Astrocyte of the cerebellum (primary cell): ENCODE data around the gene JARID2.

Experiments used
- DNase-seq: peaks from one replicate; pipeline ENCODE4 v3.0.0-alpha.2; 2011; ENCODE audit warnings: low read depth
- H3K4me3 ChIP-seq: 2 replicates; pipeline ENCODE4 v1.5.1; 2011; ENCODE audit warnings: mild to moderate bottlenecking, low read depth, low read length, moderate library complexity
- CTCF ChIP-seq: IDR thresholded peaks from 2 replicates; pipeline ENCODE4 v1.5.1; 2012; ENCODE audit warnings: low read length, low read depth, moderate library complexity, mild to moderate bottlenecking; ENCODE audit errors: missing control alignments
- in situ Hi-C: cut with HindIII; loops from 2 replicates; pipeline ENCODE4 v1.10.0; 2017; ENCODE audit warnings: low sequenced_read_pairs

JARID2 gene

GRCh38 chr6:15301179-15302006, 55.5 kb downstream of the JARID2 start:
- no peak for DNase-seq
- in situ Hi-C loops: no loop called here
- TF ChIP-seq CTCF: no peak
- no peak overlapping the region for H3K4me3 ChIP-seq

- no peak overlapping the region for H3K4me3 ChIP-seq
- in situ Hi-C loops: no loop called here
- no peak for DNase-seq
- TF ChIP-seq CTCF: no peak
Measured at GRCh38 chr6:15303162-15303919, 57.5 kb downstream of the JARID2 start.

GRCh38 chr6:15303920-15304291, 58.0 kb downstream of the JARID2 start:
- H3K4me3 ChIP-seq: no peak overlapping the region
- DNase-seq: no peak
- in situ Hi-C loops: no loop called here
- no peak for TF ChIP-seq CTCF

- no peak for DNase-seq
- in situ Hi-C loops: no loop called here
- no peak for TF ChIP-seq CTCF
- no peak overlapping the region for H3K4me3 ChIP-seq
Measured at GRCh38 chr6:15304337-15305042, 58.6 kb downstream of the JARID2 start.

- TF ChIP-seq CTCF: no peak
- H3K4me3 ChIP-seq: no peak overlapping the region
- in situ Hi-C loops: no loop called here
- DNase-seq: no peak
Measured at GRCh38 chr6:15305496-15305895, 59.6 kb downstream of the JARID2 start.

GRCh38 chr6:15305909-15306308, 60.0 kb downstream of the JARID2 start:
- no peak for DNase-seq
- H3K4me3 ChIP-seq: no peak overlapping the region
- no peak for TF ChIP-seq CTCF
- in situ Hi-C loops: no loop called here
